Urinary bladder (tissue), 4 donors: ENCODE measurements around the gene SIRPG. TPM values are rescaled to one million over a fixed set of nuclear protein-coding genes. Genes with fewer than 3 reads are reported as not detected.
"Not testable (repeated sequence)": the region's sequence is repeated elsewhere in the genome, so short reads cannot be mapped to it uniquely, and the experiment has no call there.

ENCODE experiments used
- DNase-seq: peaks from one replicate; pipeline ENCODE4 v3.0.0-alpha.2; 2015; ENCODE audit errors: extremely low spot score
- H3K27ac ChIP-seq: one replicate; pipeline ENCODE4 v1.5.1; 2013; ENCODE audit warnings: low read depth, mild to moderate bottlenecking, moderate library complexity
- H3K36me3 ChIP-seq: one replicate; pipeline ENCODE4 v1.6.1; 2013; ENCODE audit warnings: mild to moderate bottlenecking, moderate library complexity; ENCODE audit not compliant: insufficient read depth
- H3K4me1 ChIP-seq: one replicate; pipeline ENCODE4 v1.6.1; 2013; ENCODE audit warnings: mild to moderate bottlenecking, moderate library complexity; ENCODE audit not compliant: insufficient read depth
- H3K4me3 ChIP-seq: one replicate; pipeline ENCODE4 v1.5.1; 2013; ENCODE audit warnings: low read depth, low read length
- WGBS: extraction: QIAGEN DNeasy Blood & Tissue Kit; methylation state at CpG from one replicate; pipeline ENCODE4 v1.1.7; 2013; 5-methylcytosine and 5-hydroxymethylcytosine counted together
- polyA plus RNA-seq: library from polyadenylated mRNA; stranded (reverse); fragments of 200-250 nt; gene quantifications from one replicate; pipeline ENCODE4 v1.2.3, GENCODE V29; 2013
- total RNA-seq: library from RNA; depleted of rRNA; stranded (reverse); fragments of >200 nt; gene quantifications from one replicate; pipeline ENCODE4 v1.2.3, GENCODE V29; 2014
- donor health status: healthy with polysubstance abuse.
- donor health status: healthy.

Gene SIRPG
- total and polyA plus RNA-seq, 2 donors: 0.49 TPM; not detected in 1

DNA sequence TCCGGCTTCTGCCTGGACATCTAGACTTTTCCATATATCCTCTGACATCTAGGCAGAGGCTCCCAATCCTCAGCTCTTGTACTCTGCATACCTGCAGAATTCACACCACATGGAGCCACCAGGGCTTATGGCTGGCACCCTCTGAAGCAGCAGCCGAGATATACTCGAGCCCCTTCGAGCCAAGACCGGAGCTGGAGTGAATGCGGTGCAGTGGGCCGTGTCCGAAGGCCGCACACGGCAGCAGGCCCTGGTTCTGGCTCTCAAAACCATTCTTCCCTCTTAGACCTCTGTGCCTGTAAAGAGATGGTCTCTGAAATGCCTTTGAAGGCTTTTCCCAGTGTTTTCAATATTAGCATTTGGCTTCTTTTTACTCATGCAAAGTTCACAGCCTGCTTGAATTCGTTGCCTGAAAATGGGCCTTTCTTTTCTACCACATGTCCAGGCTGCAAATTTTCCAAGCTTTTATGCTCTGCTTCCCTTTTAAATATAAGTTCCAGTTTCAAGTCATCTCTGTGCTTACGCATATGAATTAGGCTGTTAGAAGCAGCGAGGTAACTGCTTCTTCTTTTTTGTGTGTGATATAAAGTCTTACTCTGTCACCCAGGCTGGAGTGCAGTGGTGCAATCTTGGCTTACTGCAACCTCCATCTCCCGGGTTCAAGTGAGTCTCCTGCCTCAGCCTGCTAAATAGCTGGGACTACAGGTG lies 33.9 kb downstream of the SIRPG start:
- no peak for DNase-seq
- 85% methylated on average over 14 of the region's 14 CpGs for WGBS
- H3K4me1 ChIP-seq: no peaks in the 10 kb centered on the region
- no peak overlapping the region for H3K27ac ChIP-seq
- no peak overlapping the region for H3K4me3 ChIP-seq
- H3K36me3 ChIP-seq: no peaks in the 10 kb centered on the region

DNA sequence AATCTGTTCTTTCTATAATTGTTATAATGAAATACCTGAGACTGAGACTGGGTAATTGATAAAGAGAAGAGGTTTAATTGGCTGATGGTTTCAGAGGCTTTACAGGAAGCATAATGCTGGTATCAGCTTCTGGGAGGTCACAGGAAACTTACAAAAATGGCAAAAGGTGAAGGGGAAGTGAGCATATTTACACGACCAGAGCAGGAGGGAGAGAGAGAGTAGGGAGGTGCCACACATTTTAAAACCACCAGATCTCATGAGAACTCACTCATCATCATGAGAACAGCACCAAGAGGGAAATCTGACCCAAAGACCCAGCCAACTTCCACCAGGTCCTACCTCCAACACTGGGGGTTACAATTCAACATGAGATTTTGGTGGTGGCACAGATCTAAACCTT lies 35.1 kb downstream of the SIRPG start:
- 12% methylated on average over 1 of the region's 1 CpG for WGBS
- H3K4me1 ChIP-seq: no peaks in the 10 kb centered on the region

DNA sequence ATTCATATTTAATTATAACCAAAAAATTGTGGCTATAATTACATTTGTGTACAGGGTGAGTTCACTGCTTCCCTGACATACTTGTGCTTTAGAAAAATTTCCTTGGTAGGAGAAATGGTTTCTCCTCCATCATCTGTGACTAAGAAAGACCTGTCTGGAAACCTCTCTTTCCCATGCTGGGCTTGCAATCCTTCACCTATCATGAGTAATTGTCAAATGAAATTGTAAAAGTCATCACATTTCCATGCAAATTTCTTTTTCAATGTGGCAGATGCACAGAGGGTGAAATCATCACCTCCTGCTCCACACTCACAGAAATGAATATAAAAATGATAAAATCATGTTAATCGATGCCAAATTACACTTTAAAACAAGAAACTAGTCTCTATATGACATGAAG lies 36.3 kb downstream of the SIRPG start:
- Histone ChIP-seq H3K4me3 (no peak overlapping the region), H3K4me1 (no peaks in the 10 kb centered on the region), H3K27ac (no peak overlapping the region), H3K36me3 (no peaks in the 10 kb centered on the region)
- 70% methylated on average over 1 of the region's 1 CpG for WGBS
- no peak for DNase-seq

More for the DNA sequence above, 35.1 kb downstream of the SIRPG start:
- no peak overlapping the region for H3K4me3 ChIP-seq
- no peak for DNase-seq
- H3K36me3 ChIP-seq: no peaks in the 10 kb centered on the region
- H3K27ac ChIP-seq: no peak overlapping the region

DNA sequence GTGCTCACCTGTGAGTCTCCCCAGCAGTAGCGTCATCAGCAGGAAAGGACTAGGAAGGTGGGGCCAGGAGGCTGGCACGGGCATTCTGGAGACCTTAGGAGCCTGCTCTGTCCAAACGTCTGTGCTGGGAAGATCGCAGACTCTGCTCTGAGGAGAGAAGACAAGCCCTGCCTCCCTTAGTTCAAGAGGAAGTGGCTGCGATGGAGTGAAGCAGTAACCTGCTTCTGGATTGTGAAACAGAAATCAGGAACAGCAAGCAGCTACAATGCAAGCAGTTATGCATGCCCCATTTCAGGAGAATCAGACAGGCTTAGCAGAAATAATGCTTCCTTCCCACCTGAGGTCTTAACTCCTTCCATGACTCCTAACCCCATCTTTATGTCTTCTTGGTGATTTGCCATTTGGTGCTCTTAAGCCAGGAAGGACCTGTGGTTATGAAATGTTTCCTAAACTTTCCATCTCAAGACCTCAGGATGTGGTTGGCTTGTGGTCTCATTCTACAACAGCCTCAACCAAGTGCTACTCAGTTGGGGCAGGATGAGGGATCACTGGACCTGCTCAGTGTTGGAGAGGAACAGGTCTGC lies 37.6 kb downstream of the SIRPG start, which contains the start of gene SIRPB1:
SIRPB1 (minus strand) TSS at position 149 of the 584 bp plus-strand sequence; CDS start at position 84, 65 bp downstream.
- Histone ChIP-seq H3K4me1 (no peaks in the 10 kb centered on the region), H3K27ac (no peak within 1 kb of the TSS), H3K36me3 (no peaks in the 10 kb centered on the region), H3K4me3 (no peak within 1 kb of the TSS)
- 59% methylated on average over 5 of the region's 5 CpGs for WGBS
- no peak for DNase-seq

DNA sequence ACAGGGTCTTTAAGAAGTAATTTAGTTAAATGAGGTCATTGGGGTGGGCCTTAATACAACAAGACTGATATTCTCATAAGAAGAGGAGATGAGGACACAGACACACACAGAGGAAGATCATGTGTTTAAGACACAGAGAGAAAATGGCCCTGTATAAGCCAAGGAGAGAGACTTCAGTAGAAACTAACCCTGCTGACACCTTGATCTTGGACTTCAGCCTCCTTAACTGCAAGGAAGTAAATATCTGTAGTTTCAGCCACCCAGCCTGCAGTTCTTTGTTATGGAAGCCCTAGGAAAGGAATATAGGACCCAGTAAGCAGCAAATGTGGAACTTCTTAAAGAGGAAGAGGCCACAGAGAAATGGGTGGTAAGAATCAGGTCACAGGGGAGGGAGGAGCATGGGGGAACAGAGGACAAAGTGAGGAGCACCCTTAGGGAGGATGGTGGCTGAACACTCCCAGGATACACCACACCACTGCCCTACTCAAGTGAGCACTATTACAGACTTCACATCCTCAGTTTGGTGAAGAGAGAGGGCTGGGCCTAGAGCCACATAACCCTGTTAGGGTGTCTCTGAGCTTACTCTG lies 38.5 kb downstream of the SIRPG start:
- H3K27ac ChIP-seq: no peak overlapping the region
- no peak for DNase-seq
- H3K36me3 ChIP-seq: no peaks in the 10 kb centered on the region
- no peaks in the 10 kb centered on the region for H3K4me1 ChIP-seq
- H3K4me3 ChIP-seq: no peak overlapping the region

DNA sequence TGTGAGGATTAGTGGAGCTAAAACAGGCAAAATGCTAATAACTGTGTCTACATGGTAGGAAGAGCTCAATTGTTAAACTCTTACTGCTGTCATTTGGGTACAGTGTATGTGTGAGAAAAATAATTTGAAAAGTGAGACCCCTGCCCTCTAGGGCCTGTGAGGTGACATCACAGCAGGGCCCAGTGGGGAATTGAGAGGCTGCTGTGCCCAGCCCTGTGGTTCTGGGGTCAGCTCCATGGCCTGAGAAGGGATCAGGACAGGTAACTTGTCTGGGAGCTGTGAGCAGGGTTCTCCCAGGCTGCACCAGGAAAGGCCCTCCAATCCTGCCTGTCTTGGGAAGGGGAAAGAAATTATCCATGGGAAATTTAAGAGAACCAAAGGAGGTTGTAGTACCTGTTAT lies 39.1 kb downstream of the SIRPG start:
- no peak for DNase-seq
- Histone ChIP-seq H3K36me3 (no peaks in the 10 kb centered on the region), H3K4me1 (no peaks in the 10 kb centered on the region), H3K4me3 (no peak overlapping the region), H3K27ac (no peak overlapping the region)

DNA sequence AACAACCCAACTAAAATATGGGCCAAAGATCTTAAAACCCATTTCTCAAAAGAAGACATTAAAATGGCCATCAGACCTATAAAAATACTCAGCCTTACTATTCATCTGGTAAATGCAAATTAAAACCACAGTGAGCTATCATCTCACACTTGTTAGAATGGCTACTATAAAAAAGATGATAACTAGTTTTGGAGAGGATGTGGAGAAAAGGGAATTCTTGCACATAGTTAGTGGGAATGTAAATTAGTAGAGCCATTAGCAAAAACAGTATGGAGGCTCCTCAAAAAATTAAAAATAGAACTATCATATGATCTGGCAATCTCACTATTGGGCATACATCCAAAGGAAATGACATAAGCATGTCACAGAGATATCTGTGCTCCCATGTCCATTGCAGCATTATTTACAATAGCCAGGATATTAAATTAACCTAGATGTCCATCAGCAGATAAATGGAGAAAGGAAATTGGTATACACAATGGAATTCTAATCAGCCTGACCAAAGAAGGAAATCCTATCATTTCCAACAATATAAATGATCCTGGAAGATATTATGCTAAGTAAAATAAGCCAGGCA lies 40.6 kb downstream of the SIRPG start:
- H3K4me1 ChIP-seq: no peaks in the 10 kb centered on the region
- H3K36me3 ChIP-seq: no peaks in the 10 kb centered on the region
- H3K27ac ChIP-seq: no peak overlapping the region
- no peak overlapping the region for H3K4me3 ChIP-seq
- DNase-seq: no peak

DNA sequence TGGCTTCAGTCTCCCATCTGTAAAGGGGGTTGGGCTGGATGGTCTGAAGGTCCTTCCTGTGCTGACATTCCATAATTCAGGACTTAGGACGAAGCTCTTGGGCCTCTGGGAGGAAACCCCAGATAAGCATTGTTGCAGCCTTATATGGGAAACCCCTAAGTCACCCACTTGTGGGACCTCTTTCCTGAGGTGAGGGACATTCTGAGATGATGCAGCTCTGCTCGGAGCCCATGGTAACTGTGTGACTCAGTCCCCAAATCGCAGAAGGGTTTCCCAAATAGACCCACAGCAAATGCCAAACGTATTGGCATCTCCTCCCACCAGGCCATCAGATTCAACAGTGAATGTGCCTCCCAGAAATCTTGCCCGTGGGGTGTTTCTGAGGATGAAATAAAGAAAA lies 47.2 kb downstream of the SIRPG start:
- DNase-seq, H3K4me1 ChIP-seq, H3K36me3 ChIP-seq, H3K4me3 ChIP-seq, H3K27ac ChIP-seq: not testable (repeated sequence)
- WGBS: no CpG with 5 or more reads among the region's 5 CpGs

DNA sequence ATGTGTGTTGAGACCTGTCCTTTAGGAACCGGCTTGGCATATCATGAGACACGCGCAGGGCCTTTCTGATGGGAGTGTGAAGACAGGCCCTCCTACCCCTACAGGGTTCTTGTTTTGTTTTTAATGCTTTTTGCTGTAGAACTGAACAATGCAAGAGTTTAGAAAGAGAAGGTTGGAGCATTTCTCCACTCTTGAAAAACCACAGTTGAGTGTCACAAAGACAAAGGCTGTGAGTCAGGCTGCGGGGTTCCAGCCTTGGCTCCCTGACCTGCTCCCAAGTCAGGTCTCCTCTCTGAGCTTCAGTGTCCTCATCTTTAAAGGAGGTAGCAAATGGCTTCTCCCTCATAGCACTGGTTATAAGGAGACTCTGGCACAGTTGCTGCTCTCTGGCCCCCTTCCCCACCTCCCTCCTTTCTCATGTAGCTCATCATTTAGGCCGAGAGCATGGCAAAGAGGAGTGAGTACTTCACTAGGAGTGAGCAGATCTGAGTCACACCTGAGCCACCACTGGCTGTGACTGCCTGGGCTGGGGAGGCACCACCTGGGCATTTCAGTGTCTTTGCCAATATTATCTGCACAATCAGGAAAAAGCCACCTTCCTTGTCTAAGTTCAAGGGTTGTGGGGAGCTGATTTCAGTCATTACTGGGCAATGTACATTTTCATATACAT lies 48.8 kb downstream of the SIRPG start:
- not testable (repeated sequence) for H3K36me3 ChIP-seq, H3K4me1 ChIP-seq, H3K4me3 ChIP-seq, H3K27ac ChIP-seq, DNase-seq
- WGBS: 67% methylated on average over 3 of the region's 5 CpGs

DNA sequence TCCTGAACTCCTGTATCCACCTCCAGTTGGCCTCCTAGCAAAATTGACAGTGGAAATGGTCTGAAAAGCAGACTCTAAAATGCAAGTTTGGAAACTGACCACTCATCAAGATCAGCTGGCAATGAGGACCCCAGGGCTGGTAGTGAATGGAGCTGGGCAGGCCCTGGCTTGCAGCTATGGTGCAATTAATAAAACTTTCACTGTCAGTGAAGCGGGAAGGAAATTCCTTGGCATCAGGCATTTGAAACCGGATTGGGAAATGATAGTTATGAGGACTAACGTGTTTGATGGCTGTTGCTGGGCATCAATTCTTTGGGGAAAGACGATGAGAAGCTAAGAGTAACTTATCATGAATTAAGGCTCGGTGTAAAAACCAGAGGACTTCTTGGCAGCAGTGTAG lies 56.8 kb downstream of the SIRPG start:
- no peak for DNase-seq
- WGBS: no CpG with 5 or more reads among the region's 5 CpGs

DNA sequence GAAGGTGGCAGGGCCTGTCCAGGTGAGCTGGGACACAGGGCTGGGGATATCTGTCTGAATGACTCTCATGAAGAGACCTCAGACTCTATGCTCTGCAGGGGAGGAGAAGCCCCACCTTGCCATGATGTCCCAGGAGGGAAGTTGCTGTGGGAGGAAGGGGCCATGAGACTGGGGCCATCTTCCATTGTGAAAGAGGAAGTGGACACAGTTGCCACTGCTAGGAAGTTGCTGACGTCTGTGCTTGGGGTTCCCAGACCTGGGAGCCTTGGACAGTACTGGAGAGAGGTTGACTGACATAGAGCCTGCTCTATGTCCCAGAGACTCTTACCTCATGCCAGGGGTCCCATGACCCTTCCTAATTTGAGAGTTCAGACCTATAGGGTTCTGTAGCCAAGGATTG lies 62.2 kb downstream of the SIRPG start:
- H3K4me3 ChIP-seq: no peak overlapping the region
- H3K4me1 ChIP-seq: no peaks in the 10 kb centered on the region
- no peaks in the 10 kb centered on the region for H3K36me3 ChIP-seq
- no peak overlapping the region for H3K27ac ChIP-seq
- no CpG with 5 or more reads among the region's 1 CpG for WGBS
- no peak for DNase-seq

More for the DNA sequence above, 56.8 kb downstream of the SIRPG start:
- H3K36me3 ChIP-seq: no peaks in the 10 kb centered on the region
- H3K27ac ChIP-seq: no peak overlapping the region
- no peak overlapping the region for H3K4me3 ChIP-seq
- no peaks in the 10 kb centered on the region for H3K4me1 ChIP-seq

DNA sequence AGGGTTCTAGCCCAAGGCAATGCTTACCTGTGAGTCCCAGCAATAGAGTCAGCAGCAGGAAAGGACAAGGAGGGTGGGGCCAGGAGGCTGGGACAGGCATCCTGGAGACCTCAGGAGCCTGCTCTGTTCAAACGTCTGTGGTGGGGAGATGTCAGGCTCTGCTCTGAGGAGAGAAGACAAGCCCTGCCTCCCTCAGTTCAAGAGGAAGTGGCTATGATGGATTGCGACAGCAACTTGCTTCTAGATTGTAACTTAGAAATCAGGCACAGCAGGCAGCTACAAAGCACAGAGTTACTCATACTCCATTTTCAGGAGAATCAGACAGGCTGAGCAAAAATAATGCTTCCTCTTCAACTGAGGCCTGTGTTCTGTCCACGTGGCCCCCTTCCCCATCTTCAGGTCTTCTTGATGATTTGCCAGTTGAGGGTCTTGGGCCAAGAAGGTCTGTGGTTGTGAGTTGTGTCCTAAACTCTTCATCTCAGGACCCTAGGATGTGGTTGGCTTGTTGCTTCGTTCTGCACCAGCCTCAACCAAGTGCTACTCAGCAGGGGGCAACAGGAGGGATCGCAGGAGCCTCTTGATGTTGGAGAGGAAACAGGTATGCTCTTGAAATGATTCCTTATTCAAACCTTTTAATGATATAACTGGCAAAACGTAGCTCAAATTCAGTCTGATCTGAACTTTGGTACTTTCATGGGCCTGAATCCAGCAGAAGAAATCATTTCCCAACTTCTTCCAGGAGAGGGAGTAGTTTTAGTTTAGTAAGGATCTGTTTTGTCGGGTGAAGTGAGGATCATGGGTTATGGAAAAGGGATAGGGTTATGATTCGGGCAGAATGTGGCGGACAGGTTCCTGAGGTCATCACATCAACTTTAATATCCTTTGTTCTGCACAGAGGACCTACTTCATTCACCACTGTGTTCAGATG lies 68.8 kb downstream of the SIRPG start:
- Histone ChIP-seq H3K27ac (no peak overlapping the region), H3K36me3 (no peaks in the 10 kb centered on the region), H3K4me3 (no peak overlapping the region), H3K4me1 (no peaks in the 10 kb centered on the region)
- DNase-seq: no peak
- no CpG with 5 or more reads among the region's 9 CpGs for WGBS
